Body of pancreas (tissue), 4 donors: ENCODE data around the gene NTRK2.

Source experiments
- POLR2A ChIP-seq, 3 donors: fragments of 450-650 bp; IDR thresholded peaks; one replicate each; pipeline ENCODE4 v1.6.1; 2016; ENCODE audit warnings: antibody characterized with exemption in 3 of 3, mild to moderate bottlenecking in 2 of 3
- TF ChIP-seq, protein P1 (sequence below), 7 experiments: fragments of 450-650 bp in 4 of 7; fragments of 200-600 bp in 3 of 7; sonication (generic) in 3 of 7; IDR thresholded peaks; one replicate each; pipeline ENCODE4 v1.5.1; 2016 to 2019; ENCODE audit warnings: antibody characterized with exemption in 7 of 7

DNA sequence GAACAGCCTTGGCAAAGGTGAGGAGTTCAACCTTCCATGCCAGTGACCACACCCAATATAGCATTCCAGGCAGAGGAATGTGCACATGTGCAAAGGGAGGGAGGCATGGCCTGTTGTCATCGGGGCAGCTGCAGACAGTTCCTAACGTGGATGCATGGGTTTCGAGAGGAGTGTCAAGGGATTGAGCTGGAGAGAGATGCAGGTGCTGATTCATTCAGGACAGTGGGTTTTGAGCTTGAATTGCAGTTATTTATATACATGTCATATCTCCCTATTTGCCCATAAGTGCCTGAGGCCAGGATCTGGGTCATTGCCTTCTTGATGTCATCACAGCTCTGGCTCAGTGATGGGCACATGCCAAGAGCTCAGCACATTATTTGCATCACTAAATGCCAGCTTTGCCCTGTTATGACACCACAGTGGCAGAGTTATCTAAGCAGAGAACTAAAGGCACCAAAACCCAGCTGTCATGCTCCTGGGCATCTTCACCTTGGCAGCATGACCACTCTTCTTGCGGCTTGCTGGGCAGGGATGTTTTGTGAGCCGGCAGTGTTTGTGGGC is 278.0 kb downstream of the NTRK2 start:
- TF ChIP-seq POLR2A (IDR thresholded peaks at IDR 0.05) = no peak
- TF ChIP-seq, protein P1, sequence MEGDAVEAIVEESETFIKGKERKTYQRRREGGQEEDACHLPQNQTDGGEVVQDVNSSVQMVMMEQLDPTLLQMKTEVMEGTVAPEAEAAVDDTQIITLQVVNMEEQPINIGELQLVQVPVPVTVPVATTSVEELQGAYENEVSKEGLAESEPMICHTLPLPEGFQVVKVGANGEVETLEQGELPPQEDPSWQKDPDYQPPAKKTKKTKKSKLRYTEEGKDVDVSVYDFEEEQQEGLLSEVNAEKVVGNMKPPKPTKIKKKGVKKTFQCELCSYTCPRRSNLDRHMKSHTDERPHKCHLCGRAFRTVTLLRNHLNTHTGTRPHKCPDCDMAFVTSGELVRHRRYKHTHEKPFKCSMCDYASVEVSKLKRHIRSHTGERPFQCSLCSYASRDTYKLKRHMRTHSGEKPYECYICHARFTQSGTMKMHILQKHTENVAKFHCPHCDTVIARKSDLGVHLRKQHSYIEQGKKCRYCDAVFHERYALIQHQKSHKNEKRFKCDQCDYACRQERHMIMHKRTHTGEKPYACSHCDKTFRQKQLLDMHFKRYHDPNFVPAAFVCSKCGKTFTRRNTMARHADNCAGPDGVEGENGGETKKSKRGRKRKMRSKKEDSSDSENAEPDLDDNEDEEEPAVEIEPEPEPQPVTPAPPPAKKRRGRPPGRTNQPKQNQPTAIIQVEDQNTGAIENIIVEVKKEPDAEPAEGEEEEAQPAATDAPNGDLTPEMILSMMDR (IDR thresholded peaks at IDR 0.05) = no peak
